ENCODE results near the gene LAMA2.

- TF ChIP-seq POLR2A (IDR thresholded peaks at IDR 0.05) (no peak), CTCF (IDR thresholded peaks at IDR 0.05) (no peak)
Measured at GRCh38 chr6:129153257-129153656, 270.3 kb downstream of the LAMA2 start.
